ENCODE results near the gene MYLK4. TPM values are rescaled to one million over a fixed set of nuclear protein-coding genes. Genes with fewer than 3 reads are reported as not detected.
A peak's percentile ranks its signal among the peaks of the same experiment; 100 is the strongest.

MYLK4 gene
- polyA plus RNA-seq, 3 donors: 0.04 to 0.45 (median 0.08) TPM

DNA sequence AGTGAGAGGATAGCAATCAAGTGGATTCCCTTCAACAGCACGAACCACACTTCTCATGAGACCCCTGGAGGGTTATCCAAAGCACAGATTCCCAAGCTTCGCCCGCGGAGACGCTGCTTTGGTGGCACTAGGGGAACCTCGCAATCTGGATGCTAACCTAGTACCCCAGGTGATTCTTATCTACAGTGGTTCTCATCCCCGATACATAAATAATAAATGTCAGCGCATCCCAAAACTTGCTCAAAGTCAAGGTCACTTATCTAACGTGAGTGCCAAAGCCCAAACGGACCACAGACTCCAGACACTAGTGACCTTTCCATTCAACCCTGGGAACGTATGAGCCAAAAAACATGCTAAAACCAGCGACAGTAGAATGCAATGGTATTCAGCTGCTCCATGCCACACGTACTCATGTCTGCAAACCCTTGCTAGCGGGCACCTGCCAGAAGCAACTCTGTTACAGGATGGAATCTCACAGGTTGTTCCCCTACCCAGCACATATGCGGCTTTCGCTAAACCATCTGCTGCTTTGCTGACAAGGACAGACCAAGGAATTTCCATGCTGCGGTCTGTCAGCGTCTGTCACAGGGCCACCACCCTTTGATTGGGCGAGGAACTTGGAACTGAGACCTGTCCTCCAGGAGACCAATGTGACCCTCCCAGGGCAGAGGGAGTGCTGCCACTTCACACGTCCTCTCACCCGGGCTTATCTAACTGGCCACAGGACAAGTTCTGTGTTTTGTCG is 16.8 kb downstream of the MYLK4 start:
- H3K27ac Mint-ChIP-seq: peak overlapping the region; percentile 87 to 97 (median 94)
- H3K9ac ChIP-seq (ENCODE audit: insufficient read depth, low read length, poor library complexity, severe bottlenecking): peak overlapping the region; percentile 17
- peaks cover 0 to 1% (median 1%) of the 10 kb centered on the region in 3 donors for H3K27me3 Mint-ChIP-seq (ENCODE audit: low read depth in 3 of 3)
- intact Hi-C loops (cut with micrococcal nuclease): loop anchor here in 1 of 2 donors (10.0 kb wide), 1 partner anchor 199 kb away; no protein-coding TSS in a partner anchor
- peak overlapping the region; percentile 78 to 87 for H3K27ac ChIP-seq (ENCODE audit: low read depth in 1 of 2, low read length in 2 of 2)
- peak overlapping the region; percentile 26 for H2AFZ ChIP-seq (ENCODE audit: insufficient read depth, low read depth, low read length, poor library complexity, severe bottlenecking)
- H3K36me3 ChIP-seq (replicated peaks in 1 of 2; ENCODE audit: control insufficient read depth in 1 of 2, insufficient read depth in 2 of 2, low read length in 2 of 2): no peaks in the 10 kb centered on the region
- peak overlapping the region in 1 of 2 donors; percentile 35 for H3K4me3 Mint-ChIP-seq
- whole genome bisulfite sequencing (ENCODE audit: insufficient coverage): 96% methylated on average over 17 of the region's 22 CpGs
- H3K4me1 Mint-ChIP-seq: peaks cover 39% of the 10 kb centered on the region
- H3K4me1 ChIP-seq (ENCODE audit: control insufficient read depth in 1 of 2, insufficient read depth in 2 of 2, low read length in 2 of 2): peaks cover 18 to 19% of the 10 kb centered on the region in 2 donors
- H3K4me3 ChIP-seq (replicated peaks in 1 of 3; ENCODE audit: low read depth in 2 of 3, low read length in 3 of 3): peak overlapping the region in 1 of 3 experiments; percentile 11
- TF ChIP-seq, protein P1, sequence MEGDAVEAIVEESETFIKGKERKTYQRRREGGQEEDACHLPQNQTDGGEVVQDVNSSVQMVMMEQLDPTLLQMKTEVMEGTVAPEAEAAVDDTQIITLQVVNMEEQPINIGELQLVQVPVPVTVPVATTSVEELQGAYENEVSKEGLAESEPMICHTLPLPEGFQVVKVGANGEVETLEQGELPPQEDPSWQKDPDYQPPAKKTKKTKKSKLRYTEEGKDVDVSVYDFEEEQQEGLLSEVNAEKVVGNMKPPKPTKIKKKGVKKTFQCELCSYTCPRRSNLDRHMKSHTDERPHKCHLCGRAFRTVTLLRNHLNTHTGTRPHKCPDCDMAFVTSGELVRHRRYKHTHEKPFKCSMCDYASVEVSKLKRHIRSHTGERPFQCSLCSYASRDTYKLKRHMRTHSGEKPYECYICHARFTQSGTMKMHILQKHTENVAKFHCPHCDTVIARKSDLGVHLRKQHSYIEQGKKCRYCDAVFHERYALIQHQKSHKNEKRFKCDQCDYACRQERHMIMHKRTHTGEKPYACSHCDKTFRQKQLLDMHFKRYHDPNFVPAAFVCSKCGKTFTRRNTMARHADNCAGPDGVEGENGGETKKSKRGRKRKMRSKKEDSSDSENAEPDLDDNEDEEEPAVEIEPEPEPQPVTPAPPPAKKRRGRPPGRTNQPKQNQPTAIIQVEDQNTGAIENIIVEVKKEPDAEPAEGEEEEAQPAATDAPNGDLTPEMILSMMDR (IDR thresholded peaks at IDR 0.05): no peak
- no peak for DNase-seq
- H3K27me3 ChIP-seq (ENCODE audit: control insufficient read depth in 2 of 2, insufficient read depth in 2 of 2, low read length in 2 of 2): no peaks in the 10 kb centered on the region
- no peaks in the 10 kb centered on the region for H3K79me2 ChIP-seq (ENCODE audit: insufficient read depth, low read length)
- no peaks in the 10 kb centered on the region for H3K36me3 Mint-ChIP-seq
- H3K4me2 ChIP-seq (replicated peaks; ENCODE audit: extremely low read depth, low read length, poor library complexity, severe bottlenecking): peak overlapping the region; percentile 27
- no peaks in the 10 kb centered on the region for H3K9me3 ChIP-seq (replicated peaks in 1 of 2; ENCODE audit: control insufficient read depth in 1 of 2, insufficient read depth in 1 of 2, low read length in 2 of 2)
- no peaks in the 10 kb centered on the region for H4K20me1 ChIP-seq (ENCODE audit: insufficient read depth, low read length)
- no peaks in the 10 kb centered on the region for H3K9me3 Mint-ChIP-seq

GRCh38 chr6:2733324-2733723 is 17.4 kb downstream of the MYLK4 start:
- whole genome bisulfite sequencing (ENCODE audit: insufficient coverage): 0% methylated on average over 1 of the region's 5 CpGs
- Histone ChIP-seq H4K20me1 (ENCODE audit: insufficient read depth, low read length) (no peaks in the 10 kb centered on the region), H3K4me2 (replicated peaks; ENCODE audit: extremely low read depth, low read length, poor library complexity, severe bottlenecking) (peak overlapping the region; percentile 27), H3K9ac (ENCODE audit: insufficient read depth, low read length, poor library complexity, severe bottlenecking) (peak overlapping the region; percentile 17), H3K4me1 (ENCODE audit: control insufficient read depth in 1 of 2, insufficient read depth in 2 of 2, low read length in 2 of 2) (peaks cover 18 to 19% of the 10 kb centered on the region in 2 donors), H3K4me3 (replicated peaks in 1 of 3; ENCODE audit: low read depth in 2 of 3, low read length in 3 of 3) (peak overlapping the region in 1 of 3 experiments; percentile 11), H3K79me2 (ENCODE audit: insufficient read depth, low read length) (no peaks in the 10 kb centered on the region), H2AFZ (ENCODE audit: insufficient read depth, low read depth, low read length, poor library complexity, severe bottlenecking) (peak overlapping the region; percentile 26), H3K27me3 (ENCODE audit: control insufficient read depth in 2 of 2, insufficient read depth in 2 of 2, low read length in 2 of 2) (no peaks in the 10 kb centered on the region), H3K9me3 (replicated peaks in 1 of 2; ENCODE audit: control insufficient read depth in 1 of 2, insufficient read depth in 1 of 2, low read length in 2 of 2) (no peaks in the 10 kb centered on the region), H3K36me3 (replicated peaks in 1 of 2; ENCODE audit: control insufficient read depth in 1 of 2, insufficient read depth in 2 of 2, low read length in 2 of 2) (no peaks in the 10 kb centered on the region), H3K27ac (ENCODE audit: low read depth in 1 of 2, low read length in 2 of 2) (peak overlapping the region; percentile 78 to 87)
- no peaks in the 10 kb centered on the region for H3K9me3 Mint-ChIP-seq
- intact Hi-C loops (cut with micrococcal nuclease): loop anchor here in 1 of 2 donors (10.0 kb wide), 1 partner anchor 199 kb away; no protein-coding TSS in a partner anchor
- peak overlapping the region in 1 of 2 donors; percentile 35 for H3K4me3 Mint-ChIP-seq
- TF ChIP-seq, protein P1 (IDR thresholded peaks at IDR 0.05): no peak
- H3K4me1 Mint-ChIP-seq: peaks cover 43% of the 10 kb centered on the region
- H3K36me3 Mint-ChIP-seq: no peaks in the 10 kb centered on the region
- peak; percentile 97 to 99 (median 99) for DNase-seq
- peaks cover 0 to 3% (median 1%) of the 10 kb centered on the region in 3 donors for H3K27me3 Mint-ChIP-seq (ENCODE audit: low read depth in 3 of 3)
- peak overlapping the region; percentile 87 to 97 (median 94) for H3K27ac Mint-ChIP-seq
